Breast epithelium (tissue), 4 donors: ENCODE measurements around the gene FEV. TPM values are rescaled to one million over a fixed set of nuclear protein-coding genes. Genes with fewer than 3 reads are reported as not detected.

ENCODE experiments used
- DNase-seq, 2 donors: peaks; one replicate each; pipeline ENCODE4 v3.0.0-alpha.2; 2019; ENCODE audit warnings: low spot score in 2 of 2
- H3K27ac ChIP-seq, 2 donors: fragments of 200-600 bp; sonication (generic) in 1 of 2; one replicate each; pipeline ENCODE4 v1.5.1; 2016 to 2019; ENCODE audit warnings: mild to moderate bottlenecking in 1 of 2
- H3K27me3 ChIP-seq, 2 donors: fragments of 200-600 bp; sonication (generic) in 1 of 2; one replicate each; pipeline versions ENCODE4 v1.5.1 to v1.6.0; 2017 to 2019; ENCODE audit warnings: control low read depth in 1 of 2, mild to moderate bottlenecking in 1 of 2
- H3K36me3 ChIP-seq: fragments of 200-600 bp; one replicate; pipeline ENCODE4 v1.5.1; 2019
- H3K4me1 ChIP-seq, 2 donors: fragments of 200-600 bp; sonication (generic); one replicate each; pipeline ENCODE4 v1.5.1; 2016 to 2019; ENCODE audit warnings: control low read depth in 1 of 2
- H3K4me3 ChIP-seq, 3 donors: fragments of 200-600 bp; sonication (generic); 1 replicate in 2 of 3; 2 replicates in 1 of 3; pipeline ENCODE4 v1.5.1; 2016 to 2019; ENCODE audit warnings: mild to moderate bottlenecking in 3 of 3, moderate library complexity in 2 of 3
- H3K9me3 ChIP-seq, 2 donors: fragments of 200-600 bp; sonication (generic) in 1 of 2; one replicate each; pipeline ENCODE4 v1.5.1; 2016 to 2019; ENCODE audit warnings: control low read depth in 1 of 2
- POLR2A ChIP-seq: fragments of 450-650 bp; IDR thresholded peaks from one replicate; pipeline ENCODE4 v1.6.1; 2016; ENCODE audit warnings: antibody characterized with exemption, mild to moderate bottlenecking, moderate library complexity
- POLR2AphosphoS5 ChIP-seq, 3 donors: sonication (generic); formaldehyde crosslinking; IDR thresholded peaks; one replicate each; pipeline ENCODE4 v1.6.1; 2017; ENCODE audit warnings: antibody characterized with exemption in 3 of 3
- intact Hi-C: fragments of 100-400 bp; cut with DNase I; formaldehyde crosslinking; loops from one replicate; pipeline ENCODE4 v1.15.1; 2023; ENCODE audit warnings: low total_unique reads
- total RNA-seq, 3 donors: library from RNA; depleted of rRNA; stranded (reverse); fragments of >200 nt; gene quantifications; one replicate each; pipeline ENCODE4 v1.1.0, GENCODE V29; 2016
- TF ChIP-seq, protein P1 (sequence below), 3 donors: fragments of 450-650 bp; IDR thresholded peaks; one replicate each; pipeline ENCODE4 v1.5.1; 2016 to 2017; ENCODE audit warnings: antibody characterized with exemption in 3 of 3, mild to moderate bottlenecking in 3 of 3, moderate library complexity in 3 of 3

The FEV gene
- total RNA-seq, 3 donors from 2014 or later: not detected

DNA sequence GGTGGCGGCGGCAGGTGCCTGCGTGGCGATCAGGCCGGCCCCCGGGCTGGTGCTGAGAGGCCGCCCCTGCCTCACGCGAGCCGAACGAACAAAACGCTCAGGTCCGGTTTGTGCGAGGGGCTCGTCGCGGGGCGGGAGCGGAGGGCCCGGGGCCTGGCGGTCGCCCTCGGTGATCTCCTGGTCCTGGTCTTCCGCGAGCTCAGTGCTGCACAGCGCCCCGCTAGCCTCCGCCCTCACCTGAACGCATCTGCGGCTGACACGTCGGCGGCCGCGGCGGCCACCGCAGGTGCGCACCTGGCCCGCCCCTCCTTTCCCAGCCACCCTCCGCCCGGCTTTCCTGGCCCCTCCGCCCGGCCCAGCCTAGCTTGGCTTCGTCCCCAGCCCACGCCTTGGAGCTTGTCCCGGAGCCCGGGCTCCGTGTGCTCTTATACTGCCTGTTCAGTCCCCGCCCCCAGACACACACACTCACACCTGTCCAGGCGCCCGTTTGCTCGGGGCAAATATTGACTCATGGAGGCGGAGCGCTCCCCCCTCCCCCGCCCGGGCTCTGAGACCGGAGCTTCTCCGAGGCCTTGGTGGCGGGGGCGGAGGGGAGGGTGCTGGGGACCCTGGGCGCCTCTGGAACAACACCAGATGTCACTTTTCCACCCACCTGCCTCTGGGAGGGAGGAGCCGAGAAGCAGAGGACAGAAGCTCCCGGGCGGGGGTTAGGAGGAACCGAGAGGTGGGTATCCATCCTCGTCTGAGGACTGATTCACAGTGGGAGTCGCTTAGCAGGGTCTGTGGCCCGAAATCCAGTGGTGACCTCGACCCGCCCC is 16.8 kb upstream of the FEV start:
- H3K27ac ChIP-seq: peak overlapping the region; percentile 74 to 77
- DNase-seq: peak; percentile 85 to 88
- peak overlapping the region in 2 of 3 donors; percentile 49 to 61 for H3K4me3 ChIP-seq
- intact Hi-C loops: no loop called here
- H3K4me1 ChIP-seq: peaks cover 6 to 10% of the 10 kb centered on the region in 2 donors
- no peaks in the 10 kb centered on the region for H3K9me3 ChIP-seq
- H3K27me3 ChIP-seq: peaks cover 0 to 32% of the 10 kb centered on the region in 2 donors
- no peaks in the 10 kb centered on the region for H3K36me3 ChIP-seq
- no peak for TF ChIP-seq POLR2AphosphoS5 (IDR thresholded peaks at IDR 0.05)
- TF ChIP-seq POLR2A: peak; percentile 25

DNA sequence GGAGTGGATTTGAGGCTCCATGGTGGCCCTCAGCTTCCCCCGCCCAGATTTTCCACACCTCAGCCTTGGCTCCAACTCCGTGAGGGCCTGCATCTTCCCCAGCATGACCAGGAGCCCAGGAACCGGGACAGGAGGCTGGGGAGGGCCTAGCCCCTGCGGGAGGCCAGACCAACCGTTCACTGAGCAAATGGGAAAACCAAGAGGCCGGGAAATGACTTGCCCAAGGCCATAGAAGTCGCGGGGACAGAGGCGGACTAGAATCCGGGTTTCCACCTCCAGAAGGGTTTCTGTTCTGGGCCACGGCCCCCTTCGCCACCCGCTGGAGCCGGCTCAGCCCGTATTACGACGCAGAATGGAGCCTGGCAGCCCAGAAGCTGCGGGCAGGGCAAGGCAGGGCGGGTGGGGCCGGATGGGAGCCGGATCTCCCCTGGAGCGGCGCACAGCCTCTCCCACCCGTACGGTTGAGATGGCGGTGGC is 16.2 kb upstream of the FEV start:
- no peaks in the 10 kb centered on the region for H3K36me3 ChIP-seq
- H3K27me3 ChIP-seq: peaks cover 0 to 32% of the 10 kb centered on the region in 2 donors
- DNase-seq: no peak
- intact Hi-C loops: no loop called here
- peak overlapping the region; percentile 74 to 77 for H3K27ac ChIP-seq
- no peak for TF ChIP-seq POLR2AphosphoS5 (IDR thresholded peaks at IDR 0.05)
- no peak for TF ChIP-seq POLR2A
- TF ChIP-seq, protein P1, sequence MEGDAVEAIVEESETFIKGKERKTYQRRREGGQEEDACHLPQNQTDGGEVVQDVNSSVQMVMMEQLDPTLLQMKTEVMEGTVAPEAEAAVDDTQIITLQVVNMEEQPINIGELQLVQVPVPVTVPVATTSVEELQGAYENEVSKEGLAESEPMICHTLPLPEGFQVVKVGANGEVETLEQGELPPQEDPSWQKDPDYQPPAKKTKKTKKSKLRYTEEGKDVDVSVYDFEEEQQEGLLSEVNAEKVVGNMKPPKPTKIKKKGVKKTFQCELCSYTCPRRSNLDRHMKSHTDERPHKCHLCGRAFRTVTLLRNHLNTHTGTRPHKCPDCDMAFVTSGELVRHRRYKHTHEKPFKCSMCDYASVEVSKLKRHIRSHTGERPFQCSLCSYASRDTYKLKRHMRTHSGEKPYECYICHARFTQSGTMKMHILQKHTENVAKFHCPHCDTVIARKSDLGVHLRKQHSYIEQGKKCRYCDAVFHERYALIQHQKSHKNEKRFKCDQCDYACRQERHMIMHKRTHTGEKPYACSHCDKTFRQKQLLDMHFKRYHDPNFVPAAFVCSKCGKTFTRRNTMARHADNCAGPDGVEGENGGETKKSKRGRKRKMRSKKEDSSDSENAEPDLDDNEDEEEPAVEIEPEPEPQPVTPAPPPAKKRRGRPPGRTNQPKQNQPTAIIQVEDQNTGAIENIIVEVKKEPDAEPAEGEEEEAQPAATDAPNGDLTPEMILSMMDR (IDR thresholded peaks at IDR 0.05): no peak
- no peaks in the 10 kb centered on the region for H3K9me3 ChIP-seq
- H3K4me1 ChIP-seq: peaks cover 10 to 12% of the 10 kb centered on the region in 2 donors
- peak overlapping the region in 2 of 3 donors; percentile 49 to 61 for H3K4me3 ChIP-seq

DNA sequence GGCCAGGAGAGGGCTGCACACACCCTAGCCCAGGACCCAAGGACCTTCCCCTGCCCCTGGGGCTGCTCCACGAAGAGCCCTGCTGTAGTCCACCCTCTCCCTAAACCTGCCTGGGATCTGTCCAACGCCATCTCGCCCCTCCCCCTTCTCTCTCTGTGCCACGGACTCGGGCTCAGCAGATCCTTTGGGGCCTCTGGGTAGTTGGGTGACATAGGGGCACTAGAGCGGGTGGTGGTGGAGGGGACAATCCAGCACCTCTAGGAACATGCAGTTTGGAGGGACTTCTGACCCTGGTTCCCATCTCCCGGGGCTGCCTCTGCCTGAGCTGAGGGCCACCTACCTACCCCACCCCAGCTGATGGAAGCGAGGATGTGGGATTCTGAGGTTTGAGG is 15.6 kb upstream of the FEV start:
- TF ChIP-seq, protein P1 (IDR thresholded peaks at IDR 0.05): no peak
- TF ChIP-seq POLR2A: no peak
- TF ChIP-seq POLR2AphosphoS5 (IDR thresholded peaks at IDR 0.05): no peak
- Histone ChIP-seq H3K9me3 (no peaks in the 10 kb centered on the region), H3K4me1 (peaks cover 10 to 12% of the 10 kb centered on the region in 2 donors), H3K4me3 (no peak overlapping the region), H3K36me3 (no peaks in the 10 kb centered on the region), H3K27ac (peak overlapping the region in 1 of 2 donors; percentile 77), H3K27me3 (peaks cover 0 to 31% of the 10 kb centered on the region in 2 donors)
- DNase-seq: no peak
- intact Hi-C loops: no loop called here

DNA sequence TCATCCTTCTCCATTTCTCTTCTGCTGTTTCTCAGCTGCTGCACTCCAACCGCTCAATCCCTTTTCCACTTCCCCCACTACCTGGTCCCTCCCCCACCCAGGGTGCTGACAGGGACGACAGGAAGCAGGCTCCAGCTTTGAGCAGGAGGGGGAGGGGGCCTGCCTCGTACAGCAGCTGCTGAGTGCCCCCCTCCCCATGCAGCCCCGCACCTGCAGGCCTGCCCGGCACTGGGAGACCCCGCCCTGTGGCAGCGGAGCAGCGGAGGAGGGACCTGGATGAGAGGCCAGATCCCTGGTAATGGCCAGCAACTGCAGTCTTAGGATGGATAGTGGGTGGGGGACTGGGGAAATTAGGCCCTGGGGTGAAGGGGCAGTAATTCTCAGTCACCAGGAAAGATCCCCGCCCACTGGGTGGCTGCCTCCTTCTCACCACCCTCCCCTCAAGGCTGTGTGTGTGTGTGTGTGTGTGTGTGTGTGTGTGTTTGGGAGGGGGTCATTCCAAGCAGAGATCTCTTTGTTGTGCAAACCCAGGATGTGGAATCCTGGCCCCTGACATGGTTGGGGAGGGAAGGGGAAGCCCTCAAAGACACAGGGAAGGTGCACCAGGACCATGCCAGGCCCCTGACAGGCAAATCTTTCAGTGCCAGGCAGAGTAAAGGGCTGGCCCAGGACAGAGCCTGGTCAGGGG is 15.0 kb upstream of the FEV start:
- no peak for DNase-seq
- Histone ChIP-seq H3K4me1 (peaks cover 10 to 12% of the 10 kb centered on the region in 2 donors), H3K27me3 (peaks cover 0 to 35% of the 10 kb centered on the region in 2 donors), H3K9me3 (no peaks in the 10 kb centered on the region), H3K27ac (no peak overlapping the region), H3K36me3 (no peaks in the 10 kb centered on the region), H3K4me3 (no peak overlapping the region)
- TF ChIP-seq, protein P1 (IDR thresholded peaks at IDR 0.05): no peak
- TF ChIP-seq POLR2A: no peak
- no peak for TF ChIP-seq POLR2AphosphoS5 (IDR thresholded peaks at IDR 0.05)
- intact Hi-C loops: loop anchor here (2.0 kb wide), 1 partner anchor 73 kb away; no protein-coding TSS in a partner anchor

DNA sequence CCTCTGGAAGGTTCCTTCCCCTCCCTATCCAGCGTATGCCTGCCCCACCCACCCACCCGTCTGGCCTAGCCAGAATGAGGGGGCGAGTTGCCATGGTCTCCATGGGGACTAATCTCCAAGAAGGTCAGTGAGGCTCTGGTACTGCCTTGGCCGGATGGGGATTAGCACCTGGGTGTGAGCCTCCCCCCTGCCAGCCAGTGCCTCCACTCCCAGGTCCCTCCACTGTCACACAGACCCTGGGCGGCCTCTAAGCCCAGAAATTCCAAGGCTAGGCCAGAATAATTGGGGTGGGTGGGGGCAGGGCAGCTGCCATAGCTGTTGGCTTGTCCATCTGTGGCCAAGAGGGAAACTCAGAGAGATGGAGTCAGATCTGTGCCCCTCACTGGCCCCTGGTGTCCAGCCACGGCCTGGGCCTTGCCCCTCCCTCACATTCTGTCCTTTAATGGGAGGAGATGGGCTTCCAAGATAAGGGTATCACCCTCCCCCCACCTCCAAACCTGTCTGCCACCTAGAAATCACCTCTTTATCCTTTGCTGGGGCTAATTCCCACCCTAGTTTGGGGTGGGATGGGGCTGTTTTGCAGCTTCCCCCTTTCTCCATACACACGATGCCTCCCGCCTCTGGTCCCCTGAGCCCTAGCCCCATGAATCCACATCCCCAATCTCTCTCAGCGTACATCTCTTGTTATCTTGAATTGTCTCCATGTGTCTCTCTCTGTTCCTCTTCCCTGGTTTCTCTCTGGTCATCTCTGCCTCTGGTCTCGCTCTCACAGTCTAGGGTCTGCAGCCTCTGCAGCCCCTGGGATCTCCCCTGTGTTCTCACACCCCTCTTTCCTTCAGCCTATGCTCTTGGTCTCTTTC is 14.3 kb upstream of the FEV start:
- intact Hi-C loops: loop anchor here (2.0 kb wide), 1 partner anchor 74 kb away; no protein-coding TSS in a partner anchor
- Histone ChIP-seq H3K4me1 (peaks cover 10 to 12% of the 10 kb centered on the region in 2 donors), H3K9me3 (no peaks in the 10 kb centered on the region), H3K36me3 (no peaks in the 10 kb centered on the region), H3K4me3 (no peak overlapping the region), H3K27ac (no peak overlapping the region), H3K27me3 (peaks cover 2 to 39% of the 10 kb centered on the region in 2 donors)
- no peak for TF ChIP-seq POLR2AphosphoS5 (IDR thresholded peaks at IDR 0.05)
- TF ChIP-seq POLR2A: no peak
- TF ChIP-seq, protein P1 (IDR thresholded peaks at IDR 0.05): no peak
- no peak for DNase-seq
